NCI-H1105 (cell line): Measurements from ENCODE around the gene DNAAF3.
"Not testable (repeated sequence)": the region's sequence is repeated elsewhere in the genome, so short reads cannot be mapped to it uniquely, and the experiment has no call there.

ENCODE experiments used
- DNase-seq: peaks from one replicate; lab custom pipeline; 2025; lab: John Stamatoyannopoulos, UW

Gene DNAAF3

GRCh38 chr19:55175117-55175867 lies 8.9 kb upstream of the DNAAF3 start:
- no peak for DNase-seq

- DNase-seq: no peak
Observed at GRCh38 chr19:55174425-55175116, 8.2 kb upstream of the DNAAF3 start.

- DNase-seq: peak; percentile 49
Observed at GRCh38 chr19:55173714-55174409, 7.4 kb upstream of the DNAAF3 start.

- no peak for DNase-seq
Observed at GRCh38 chr19:55173186-55173713, 6.8 kb upstream of the DNAAF3 start.

- DNase-seq: no peak
Observed at GRCh38 chr19:55172741-55173140, 6.3 kb upstream of the DNAAF3 start.

GRCh38 chr19:55172318-55172717 lies 5.9 kb upstream of the DNAAF3 start:
- not testable (repeated sequence) for DNase-seq

- no peak for DNase-seq
Observed at GRCh38 chr19:55171440-55171839, 5.0 kb upstream of the DNAAF3 start.

GRCh38 chr19:55169136-55169535 lies 2.7 kb upstream of the DNAAF3 start:
- no peak for DNase-seq

GRCh38 chr19:55165952-55166529 lies 372 bp downstream of the DNAAF3 start:
- DNase-seq: peak; percentile 93

GRCh38 chr19:55161571-55162322 lies 4.7 kb downstream of the DNAAF3 start:
- no peak for DNase-seq

- no peak for DNase-seq
Observed at GRCh38 chr19:55160986-55161365, 5.4 kb downstream of the DNAAF3 start.

GRCh38 chr19:55160128-55160985 lies 6.1 kb downstream of the DNAAF3 start:
- DNase-seq: peak; percentile 95

- no peak for DNase-seq
Observed at GRCh38 chr19:55158848-55159749, 7.3 kb downstream of the DNAAF3 start.

- no peak for DNase-seq
Observed at GRCh38 chr19:55158423-55158822, 8.0 kb downstream of the DNAAF3 start.

- DNase-seq: no peak
Observed at GRCh38 chr19:55157064-55157908, 9.1 kb downstream of the DNAAF3 start, which contains the start of gene TNNI3. Gene TNNI3, minus strand, starts transcription at chr19:55157732. Its CDS starts 143 bp downstream, at chr19:55157589.

GRCh38 chr19:55156202-55157063 lies 10.0 kb downstream of the DNAAF3 start:
- DNase-seq: peak; percentile 81

GRCh38 chr19:55155784-55156183 lies 10.6 kb downstream of the DNAAF3 start:
- DNase-seq: not testable (repeated sequence)
